SK-N-SH (cell line): ENCODE data around the gene SYT14. TPM values are rescaled to one million over a fixed set of nuclear protein-coding genes. Genes with fewer than 3 reads are reported as not detected.

Experiments used
- CTCF ChIA-PET: fragments of 300-600, 350-600 bp; formaldehyde crosslinking; extraction: SDS; loops from one replicate; lab custom pipeline; 2021; lab: Yijun Ruan, JAX
- POLR2A ChIA-PET: fragments of 350-600 bp; sonication (Branson Sonifier 250); formaldehyde crosslinking; extraction: SDS; loops from one replicate; lab custom pipeline; 2020; ENCODE audit warnings: antibody characterized with exemption, inconsistent platforms; lab: Yijun Ruan, JAX
- DNase-seq: peaks from one replicate; pipeline ENCODE4 v3.0.0; 2012
- H2AFZ ChIP-seq: fragments of 200-600 bp; sonication (generic); 2 replicates; pipeline ENCODE4 v1.8.1; 2016; ENCODE audit warnings: antibody characterized with exemption, mild to moderate bottlenecking, low read depth
- H3F3A ChIP-seq: fragments of 200-600 bp; sonication (generic); replicated peaks from 2 replicates; pipeline ENCODE3; 2016; ENCODE audit warnings: antibody characterized with exemption, mild to moderate bottlenecking; ENCODE audit not compliant: insufficient read depth
- H3K27ac ChIP-seq, 2 experiments: fragments of 200-500 bp in 1 of 2; fragments of 200-600 bp in 1 of 2; sonication (Bioruptor generic) in 1 of 2; sonication (generic), shearing (Covaris generic) in 1 of 2; 2 replicates each; pipeline versions ENCODE4 v1.5.1 to v1.6.1; 2014 to 2016; ENCODE audit warnings: low read depth in 2 of 2, inconsistent platforms in 1 of 2, low read length in 1 of 2, mild to moderate bottlenecking in 1 of 2, mixed read lengths in 1 of 2
- H3K27me3 ChIP-seq: fragments of 200-600 bp; sonication (generic), shearing (Covaris generic); 2 replicates; pipeline ENCODE4 v1.6.1; 2016; ENCODE audit warnings: mixed run types; ENCODE audit not compliant: insufficient read depth
- H3K36me3 ChIP-seq, 2 experiments: fragments of 200-500 bp in 1 of 2; fragments of 200-600 bp in 1 of 2; sonication (Bioruptor generic) in 1 of 2; sonication (generic) in 1 of 2; replicated peaks in 1 of 2; 2 replicates each; pipeline versions ENCODE3 to v1.5.1; 2014 to 2016; ENCODE audit warnings: low read length in 1 of 2, mild to moderate bottlenecking in 1 of 2; ENCODE audit not compliant: insufficient read depth in 2 of 2, control insufficient read depth in 1 of 2
- H3K4me1 ChIP-seq, 2 experiments: fragments of 200-500 bp in 1 of 2; fragments of 200-600 bp in 1 of 2; sonication (Bioruptor generic) in 1 of 2; sonication (generic), shearing (Covaris generic) in 1 of 2; 2 replicates each; pipeline versions ENCODE4 v1.5.1 to v1.6.1; 2014 to 2016; ENCODE audit warnings: low read depth in 1 of 2, low read length in 1 of 2, mixed run types in 1 of 2; ENCODE audit not compliant: insufficient read depth in 2 of 2, control insufficient read depth in 1 of 2
- H3K4me2 ChIP-seq: fragments of 200-600 bp; sonication (generic), shearing (Covaris generic); 2 replicates; pipeline ENCODE4 v1.6.1; 2017; ENCODE audit warnings: mixed run types
- H3K4me3 ChIP-seq, 2 experiments: fragments of 200-500 bp in 1 of 2; fragments of 200-600 bp in 1 of 2; sonication (Bioruptor generic) in 1 of 2; sonication (generic), shearing (Covaris generic) in 1 of 2; 2 replicates each; pipeline versions ENCODE4 v1.5.1 to v1.8.1; 2014 to 2016; ENCODE audit warnings: low read depth in 2 of 2, inconsistent platforms in 1 of 2, low read length in 1 of 2, mild to moderate bottlenecking in 1 of 2, mixed read lengths in 1 of 2, moderate library complexity in 1 of 2
- H3K79me2 ChIP-seq: fragments of 200-600 bp; sonication (generic); 2 replicates; pipeline ENCODE4 v1.8.1; 2017; ENCODE audit warnings: mild to moderate bottlenecking; ENCODE audit not compliant: insufficient read depth
- H3K9ac ChIP-seq: fragments of 200-600 bp; sonication (generic); 2 replicates; pipeline ENCODE4 v1.6.1; 2017; ENCODE audit warnings: mixed run types
- H3K9me2 ChIP-seq: fragments of 200-600 bp; sonication (generic); 2 replicates; pipeline ENCODE4 v1.6.1; 2017; ENCODE audit warnings: mixed run types
- H3K9me3 ChIP-seq: fragments of 200-600 bp; sonication (generic); 2 replicates; pipeline ENCODE4 v1.6.1; 2017; ENCODE audit warnings: mixed run types, mild to moderate bottlenecking, moderate library complexity
- H4K20me1 ChIP-seq: fragments of 200-600 bp; sonication (generic); 2 replicates; pipeline ENCODE4 v1.6.1; 2017; ENCODE audit warnings: mild to moderate bottlenecking, mixed run types; ENCODE audit not compliant: insufficient read depth
- EZH2phosphoT487 ChIP-seq: fragments of 200-600 bp; sonication (generic); IDR thresholded peaks from 2 replicates; pipeline ENCODE4 v1.6.1; 2017; ENCODE audit warnings: low read depth, mixed run types, mild to moderate bottlenecking, antibody characterized with exemption, moderate library complexity, borderline replicate concordance
- FOXJ3 ChIP-seq: sonication (generic); formaldehyde crosslinking; IDR thresholded peaks from 2 replicates; pipeline ENCODE4 v1.5.1; 2020; ENCODE audit warnings: mild to moderate bottlenecking, missing genetic modification reagents
- FOXM1 ChIP-seq: IDR thresholded peaks from 2 replicates; pipeline ENCODE4 v1.4.0; 2012; ENCODE audit warnings: low read depth, mild to moderate bottlenecking
- GATA2 ChIP-seq: sonication (generic); formaldehyde crosslinking; IDR thresholded peaks from 2 replicates; pipeline ENCODE4 v1.5.0; 2020; ENCODE audit warnings: mild to moderate bottlenecking, missing genetic modification reagents
- JUND ChIP-seq: IDR thresholded peaks from 2 replicates; pipeline ENCODE4 v1.4.0; 2012
- RFX5 ChIP-seq: IDR thresholded peaks from 2 replicates; pipeline ENCODE4 v1.6.1; 2012; ENCODE audit warnings: mild to moderate bottlenecking, improper control_type of control experiment, low read length
- RXRA ChIP-seq: IDR thresholded peaks from 2 replicates; pipeline ENCODE4 v1.4.0; 2012; ENCODE audit warnings: low read depth, mild to moderate bottlenecking, borderline replicate concordance
- TAF1 ChIP-seq: IDR thresholded peaks from 2 replicates; pipeline ENCODE4 v1.6.1; 2012; ENCODE audit warnings: low read depth, mild to moderate bottlenecking, low read length, moderate library complexity, borderline replicate concordance
- TCF12 ChIP-seq: IDR thresholded peaks from 2 replicates; pipeline ENCODE4 v1.4.0; 2012
- TEAD4 ChIP-seq: IDR thresholded peaks from 2 replicates; pipeline ENCODE4 v1.4.0; 2012; ENCODE audit warnings: mild to moderate bottlenecking, borderline replicate concordance; ENCODE audit not compliant: insufficient read depth
- WGBS: methylation state at CpG from one replicate; pipeline ENCODE4 v1.1.6; 2017; ENCODE audit warnings: low lambda C conversion rate; 5-methylcytosine and 5-hydroxymethylcytosine counted together
- polyA plus RNA-seq, 3 experiments: library from polyadenylated mRNA; depleted of rRNA; stranded (reverse); fragments of >200 nt; gene quantifications; 2 replicates each; pipeline ENCODE4 v1.2.3, GENCODE V29; 2012
- TF ChIP-seq, protein P1 (sequence below): IDR thresholded peaks from 2 replicates; pipeline ENCODE4 v1.6.1; 2012; ENCODE audit warnings: mild to moderate bottlenecking, low read depth, low read length, moderate library complexity

The SYT14 gene
- polyA plus RNA-seq, 1 of the 3 experiments (the other 2 are of a cell fraction), result 1.2 TPM

GRCh38 chr1:210151052-210151672 is 213.1 kb downstream of the SYT14 start (continued):
- TF ChIP-seq TEAD4, result no peak
- TF ChIP-seq FOXJ3 (CRISPR knock-in tag), result no peak
- TF ChIP-seq EZH2phosphoT487, result no peak

- no peaks in the 10 kb centered on the region for H3K79me2 ChIP-seq
- WGBS, result 62% methylated on average over 2 of the region's 2 CpGs
- CTCF ChIA-PET, result interaction anchor here (1.4 to 3.8 kb wide), 2 partner anchors 16 to 336 kb away, joined by 3 to 16 read pairs; no protein-coding TSS in a partner anchor
- DNase-seq, result no peak
- H4K20me1 ChIP-seq, result no peaks in the 10 kb centered on the region
- H2AFZ ChIP-seq, result no peak overlapping the region
- no peaks in the 10 kb centered on the region for H3K9me2 ChIP-seq
- peaks cover 6 to 26% of the 10 kb centered on the region in 2 experiments for H3K36me3 ChIP-seq
- TF ChIP-seq FOXM1 (no peak), RFX5 (no peak), GATA2 (CRISPR knock-in tag) (no peak), JUND (no peak), RXRA (no peak), TAF1 (no peak)
- POLR2A ChIA-PET, result no interaction called here
- H3K27me3 ChIP-seq, result no peaks in the 10 kb centered on the region
- no peak overlapping the region for H3K4me3 ChIP-seq
- no peaks in the 10 kb centered on the region for H3K9me3 ChIP-seq
- no peak overlapping the region for H3K4me2 ChIP-seq
- H3F3A ChIP-seq, result no peaks in the 10 kb centered on the region
- H3K9ac ChIP-seq, result no peak overlapping the region
- peaks cover 0 to 6% of the 10 kb centered on the region in 2 experiments; a peak in 1 of 4 replicates for H3K4me1 ChIP-seq
- no peak overlapping the region for H3K27ac ChIP-seq
Observed at GRCh38 chr1:210159211-210159610, 221.2 kb downstream of the SYT14 start.

- H4K20me1 ChIP-seq, result no peaks in the 10 kb centered on the region
- H3F3A ChIP-seq, result no peaks in the 10 kb centered on the region
- H3K27ac ChIP-seq, result no peak overlapping the region
- no peaks in the 10 kb centered on the region; a peak in 1 of 4 replicates for H3K4me1 ChIP-seq
- no peaks in the 10 kb centered on the region for H3K79me2 ChIP-seq
- H2AFZ ChIP-seq, result no peak overlapping the region
- TF ChIP-seq RFX5 (no peak), EZH2phosphoT487 (no peak), TCF12 (no peak)
- TF ChIP-seq, protein P1, sequence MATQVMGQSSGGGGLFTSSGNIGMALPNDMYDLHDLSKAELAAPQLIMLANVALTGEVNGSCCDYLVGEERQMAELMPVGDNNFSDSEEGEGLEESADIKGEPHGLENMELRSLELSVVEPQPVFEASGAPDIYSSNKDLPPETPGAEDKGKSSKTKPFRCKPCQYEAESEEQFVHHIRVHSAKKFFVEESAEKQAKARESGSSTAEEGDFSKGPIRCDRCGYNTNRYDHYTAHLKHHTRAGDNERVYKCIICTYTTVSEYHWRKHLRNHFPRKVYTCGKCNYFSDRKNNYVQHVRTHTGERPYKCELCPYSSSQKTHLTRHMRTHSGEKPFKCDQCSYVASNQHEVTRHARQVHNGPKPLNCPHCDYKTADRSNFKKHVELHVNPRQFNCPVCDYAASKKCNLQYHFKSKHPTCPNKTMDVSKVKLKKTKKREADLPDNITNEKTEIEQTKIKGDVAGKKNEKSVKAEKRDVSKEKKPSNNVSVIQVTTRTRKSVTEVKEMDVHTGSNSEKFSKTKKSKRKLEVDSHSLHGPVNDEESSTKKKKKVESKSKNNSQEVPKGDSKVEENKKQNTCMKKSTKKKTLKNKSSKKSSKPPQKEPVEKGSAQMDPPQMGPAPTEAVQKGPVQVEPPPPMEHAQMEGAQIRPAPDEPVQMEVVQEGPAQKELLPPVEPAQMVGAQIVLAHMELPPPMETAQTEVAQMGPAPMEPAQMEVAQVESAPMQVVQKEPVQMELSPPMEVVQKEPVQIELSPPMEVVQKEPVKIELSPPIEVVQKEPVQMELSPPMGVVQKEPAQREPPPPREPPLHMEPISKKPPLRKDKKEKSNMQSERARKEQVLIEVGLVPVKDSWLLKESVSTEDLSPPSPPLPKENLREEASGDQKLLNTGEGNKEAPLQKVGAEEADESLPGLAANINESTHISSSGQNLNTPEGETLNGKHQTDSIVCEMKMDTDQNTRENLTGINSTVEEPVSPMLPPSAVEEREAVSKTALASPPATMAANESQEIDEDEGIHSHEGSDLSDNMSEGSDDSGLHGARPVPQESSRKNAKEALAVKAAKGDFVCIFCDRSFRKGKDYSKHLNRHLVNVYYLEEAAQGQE, result no peak
- 85% methylated on average over 7 of the region's 7 CpGs for whole genome bisulfite sequencing
- no peak overlapping the region for H3K4me2 ChIP-seq
- no peak for DNase-seq
- no peaks in the 10 kb centered on the region for H3K9me3 ChIP-seq
- H3K4me3 ChIP-seq, result no peak overlapping the region
- H3K9me2 ChIP-seq, result no peaks in the 10 kb centered on the region
- H3K9ac ChIP-seq, result no peak overlapping the region
- no peaks in the 10 kb centered on the region for H3K27me3 ChIP-seq
- ChIA-PET CTCF (no interaction called here), POLR2A (no interaction called here)
- peaks cover 0 to 2% of the 10 kb centered on the region in 2 experiments for H3K36me3 ChIP-seq
Observed at GRCh38 chr1:210170220-210170619, 232.2 kb downstream of the SYT14 start.
